HUES64 (cell line): ENCODE results near the gene MYZAP. TPM values are rescaled to one million over a fixed set of nuclear protein-coding genes. Genes with fewer than 3 reads are reported as not detected.

Source experiments
- H3K27ac ChIP-seq: 2 replicates; pipeline ENCODE4 v1.7.0; 2013; ENCODE audit warnings: low read depth, low read length, inconsistent platforms
- H3K27me3 ChIP-seq: 2 replicates; pipeline ENCODE4 v1.6.1; 2013; ENCODE audit warnings: mild to moderate bottlenecking, low read length; ENCODE audit not compliant: insufficient read depth
- H3K36me3 ChIP-seq: 2 replicates; pipeline ENCODE4 v1.6.1; 2013; ENCODE audit warnings: mild to moderate bottlenecking, low read length; ENCODE audit not compliant: insufficient read depth
- H3K4me1 ChIP-seq: 2 replicates; pipeline ENCODE4 v1.6.1; 2013; ENCODE audit warnings: mild to moderate bottlenecking, low read length, moderate library complexity; ENCODE audit not compliant: insufficient read depth
- H3K4me3 ChIP-seq: 2 replicates; pipeline ENCODE4 v1.5.1; 2013; ENCODE audit warnings: mild to moderate bottlenecking, low read length, moderate library complexity
- H3K9ac ChIP-seq: 2 replicates; pipeline ENCODE4 v1.6.1; 2013; ENCODE audit warnings: mild to moderate bottlenecking, low read depth, low read length
- H3K9me3 ChIP-seq: 2 replicates; pipeline ENCODE4 v1.6.1; 2013; ENCODE audit warnings: low read depth, low read length; ENCODE audit not compliant: insufficient read depth
- WGBS: fragments of 150-250, 120-280 bp; methylation state at CpG from one replicate; pipeline ENCODE4 v1.1.7; 2013; ENCODE audit warnings: missing lambda C conversion rate; 5-methylcytosine and 5-hydroxymethylcytosine counted together
- polyA plus RNA-seq, 2 experiments: library from polyadenylated mRNA; stranded (reverse); fragments of 50-300 nt; gene quantifications; one replicate each; pipeline ENCODE4 v1.2.3, GENCODE V29; 2013

MYZAP gene
- polyA plus RNA-seq (2013, experiment 1 of 2) = 0.85 TPM
- 0.89 TPM for polyA plus RNA-seq (2013, experiment 2 of 2)

- WGBS = 1% methylated on average over 58 of the region's 58 CpGs
- H3K36me3 ChIP-seq = no peaks in the 10 kb centered on the region
- H3K27ac ChIP-seq = no peak within 1 kb of the TSS
- H3K4me1 ChIP-seq = no peaks in the 10 kb centered on the region
- peak within 1 kb of the TSS; percentile 59; the same call in 1 of the 2 replicates for H3K9ac ChIP-seq
- H3K4me3 ChIP-seq = peak within 1 kb of the TSS; percentile 73
- peaks cover 36% of the 10 kb centered on the region for H3K27me3 ChIP-seq
- no peaks in the 10 kb centered on the region for H3K9me3 ChIP-seq
Observed at GRCh38 chr15:57591822-57592367, at the start of gene MYZAP. Gene MYZAP, plus strand, starts transcription at chr15:57591904. Its CDS starts 131 bp downstream, at chr15:57592035.

- no peak overlapping the region for H3K9ac ChIP-seq
- no peaks in the 10 kb centered on the region for H3K9me3 ChIP-seq
- H3K36me3 ChIP-seq = peaks cover 49% of the 10 kb centered on the region
- H3K4me3 ChIP-seq = no peak overlapping the region
- H3K27ac ChIP-seq = no peak overlapping the region
- 52% methylated on average over 4 of the region's 4 CpGs for WGBS
- H3K27me3 ChIP-seq = no peaks in the 10 kb centered on the region
- H3K4me1 ChIP-seq = no peaks in the 10 kb centered on the region
Observed at GRCh38 chr15:57542505-57542817, 49.2 kb upstream of the MYZAP start.

GRCh38 chr15:57544848-57545480 lies 46.7 kb upstream of the MYZAP start:
- no peak overlapping the region for H3K9ac ChIP-seq
- H3K4me3 ChIP-seq = no peak overlapping the region
- no peaks in the 10 kb centered on the region for H3K4me1 ChIP-seq
- H3K36me3 ChIP-seq = peaks cover 66% of the 10 kb centered on the region
- no peaks in the 10 kb centered on the region for H3K27me3 ChIP-seq
- 91% methylated on average over 11 of the region's 11 CpGs for WGBS
- H3K9me3 ChIP-seq = no peaks in the 10 kb centered on the region
- H3K27ac ChIP-seq = no peak overlapping the region

- H3K4me1 ChIP-seq = peaks cover 4% of the 10 kb centered on the region; the same call in 1 of the 2 replicates
- no peak overlapping the region for H3K4me3 ChIP-seq
- 90% methylated on average over 8 of the region's 8 CpGs for WGBS
- H3K9ac ChIP-seq = no peak overlapping the region
- H3K27me3 ChIP-seq = no peaks in the 10 kb centered on the region
- H3K36me3 ChIP-seq = peaks cover 70% of the 10 kb centered on the region
- H3K9me3 ChIP-seq = no peaks in the 10 kb centered on the region
- no peak overlapping the region for H3K27ac ChIP-seq
Observed at GRCh38 chr15:57545995-57546394, 45.7 kb upstream of the MYZAP start.

- no peaks in the 10 kb centered on the region for H3K9me3 ChIP-seq
- WGBS = 87% methylated on average over 11 of the region's 11 CpGs
Observed at GRCh38 chr15:57547243-57547755, 44.4 kb upstream of the MYZAP start.

GRCh38 chr15:57548351-57548750 lies 43.4 kb upstream of the MYZAP start:
- Histone ChIP-seq H3K27me3 (no peaks in the 10 kb centered on the region), H3K27ac (no peak overlapping the region), H3K4me1 (peaks cover 20% of the 10 kb centered on the region; the same call in 1 of the 2 replicates), H3K4me3 (no peak overlapping the region), H3K36me3 (peaks cover 65% of the 10 kb centered on the region), H3K9ac (no peak overlapping the region), H3K9me3 (no peaks in the 10 kb centered on the region)
- WGBS = 87% methylated on average over 2 of the region's 2 CpGs

More at GRCh38 chr15:57547243-57547755, 44.4 kb upstream of the MYZAP start:
- no peaks in the 10 kb centered on the region for H3K27me3 ChIP-seq
- peaks cover 14% of the 10 kb centered on the region; the same call in 1 of the 2 replicates for H3K4me1 ChIP-seq
- H3K4me3 ChIP-seq = no peak overlapping the region
- no peak overlapping the region for H3K27ac ChIP-seq
- no peak overlapping the region for H3K9ac ChIP-seq
- H3K36me3 ChIP-seq = peaks cover 70% of the 10 kb centered on the region

GRCh38 chr15:57548835-57549234 lies 42.9 kb upstream of the MYZAP start:
- Histone ChIP-seq H3K4me1 (peaks cover 20% of the 10 kb centered on the region; the same call in 1 of the 2 replicates), H3K4me3 (no peak overlapping the region), H3K36me3 (peaks cover 60% of the 10 kb centered on the region), H3K9ac (no peak overlapping the region), H3K27me3 (no peaks in the 10 kb centered on the region), H3K9me3 (no peaks in the 10 kb centered on the region), H3K27ac (no peak overlapping the region)
- WGBS = 93% methylated on average over 5 of the region's 5 CpGs

- Histone ChIP-seq H3K36me3 (peaks cover 49% of the 10 kb centered on the region), H3K4me1 (peaks cover 28% of the 10 kb centered on the region; the same call in 1 of the 2 replicates), H3K9me3 (no peaks in the 10 kb centered on the region), H3K27me3 (no peaks in the 10 kb centered on the region), H3K4me3 (no peak overlapping the region), H3K27ac (no peak overlapping the region), H3K9ac (no peak overlapping the region)
- WGBS = 79% methylated on average over 6 of the region's 6 CpGs
Observed at GRCh38 chr15:57549935-57550334, 41.8 kb upstream of the MYZAP start.

GRCh38 chr15:57550640-57551039 lies 41.1 kb upstream of the MYZAP start:
- H3K9ac ChIP-seq = no peak overlapping the region
- H3K27me3 ChIP-seq = no peaks in the 10 kb centered on the region
- peak overlapping the region; percentile 70; the same call in 1 of the 2 replicates for H3K27ac ChIP-seq
- H3K4me1 ChIP-seq = peaks cover 32% of the 10 kb centered on the region; the same call in 1 of the 2 replicates
- WGBS = 92% methylated on average over 4 of the region's 4 CpGs
- H3K4me3 ChIP-seq = no peak overlapping the region
- H3K9me3 ChIP-seq = no peaks in the 10 kb centered on the region
- peaks cover 42% of the 10 kb centered on the region for H3K36me3 ChIP-seq

GRCh38 chr15:57551715-57552677 lies 39.7 kb upstream of the MYZAP start:
- Histone ChIP-seq H3K9me3 (no peaks in the 10 kb centered on the region), H3K36me3 (peaks cover 28% of the 10 kb centered on the region), H3K4me3 (no peak overlapping the region), H3K27ac (peak overlapping the region; percentile 70), H3K4me1 (peaks cover 32% of the 10 kb centered on the region; the same call in 1 of the 2 replicates), H3K9ac (peak overlapping the region; percentile 10; the same call in 1 of the 2 replicates), H3K27me3 (no peaks in the 10 kb centered on the region)
- WGBS = 72% methylated on average over 14 of the region's 16 CpGs
